ENCODE measurements around the gene TAF1B.

Gene TAF1B

DNA sequence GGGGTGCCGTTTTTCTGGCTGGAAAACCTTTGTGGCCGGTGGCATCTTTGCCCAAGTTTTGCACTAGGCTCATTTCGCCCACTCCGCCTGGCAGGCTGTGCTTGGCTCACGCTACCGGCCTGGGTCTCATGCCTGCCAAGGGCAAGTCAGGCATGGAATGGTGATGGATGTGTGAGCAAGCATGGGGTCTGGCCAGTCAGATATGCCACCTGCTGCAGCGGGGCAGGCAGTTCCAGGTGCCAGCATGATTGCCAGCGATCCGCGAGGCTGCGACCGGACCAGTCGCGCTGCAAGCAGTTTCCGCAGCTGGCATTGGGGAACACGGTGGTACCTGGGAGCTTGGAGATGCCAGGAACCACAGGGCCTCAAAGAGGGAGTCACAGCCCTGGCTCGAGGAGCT, 40.6 kb downstream of the TAF1B start:
- H3K4me1 ChIP-seq (ENCODE audit: control insufficient read depth, insufficient read depth, low read length), result peaks cover 11% of the 10 kb centered on the region
- H3K4me3 ChIP-seq (ENCODE audit: insufficient read depth, low read depth, low read length), result no peak overlapping the region
- H3K27ac ChIP-seq (ENCODE audit: insufficient read depth, low read depth, low read length, poor library complexity, severe bottlenecking), result no peak overlapping the region
- WGBS, 2 experiments, result 93 to 95% methylated on average over 17 of the region's 17 CpGs
- peaks cover 28% of the 10 kb centered on the region for H3K36me3 ChIP-seq (ENCODE audit: control insufficient read depth, insufficient read depth, low read length)
- no peaks in the 10 kb centered on the region for H3K27me3 ChIP-seq (ENCODE audit: control insufficient read depth, insufficient read depth, low read length, poor library complexity, severe bottlenecking)
- H3K9me3 ChIP-seq (ENCODE audit: control insufficient read depth, low read length), result no peaks in the 10 kb centered on the region

GRCh38 chr2:9884436-9884835, 41.2 kb downstream of the TAF1B start:
- Histone ChIP-seq H3K27ac (ENCODE audit: insufficient read depth, low read depth, low read length, poor library complexity, severe bottlenecking) (peak overlapping the region; percentile 16), H3K27me3 (ENCODE audit: control insufficient read depth, insufficient read depth, low read length, poor library complexity, severe bottlenecking) (no peaks in the 10 kb centered on the region), H3K36me3 (ENCODE audit: control insufficient read depth, insufficient read depth, low read length) (peaks cover 25% of the 10 kb centered on the region), H3K4me1 (ENCODE audit: control insufficient read depth, insufficient read depth, low read length) (peaks cover 11% of the 10 kb centered on the region), H3K4me3 (ENCODE audit: insufficient read depth, low read depth, low read length) (no peak overlapping the region), H3K9me3 (ENCODE audit: control insufficient read depth, low read length) (no peaks in the 10 kb centered on the region)
- WGBS, 2 experiments, result 58 to 67% methylated on average over 6 of the region's 6 CpGs

DNA sequence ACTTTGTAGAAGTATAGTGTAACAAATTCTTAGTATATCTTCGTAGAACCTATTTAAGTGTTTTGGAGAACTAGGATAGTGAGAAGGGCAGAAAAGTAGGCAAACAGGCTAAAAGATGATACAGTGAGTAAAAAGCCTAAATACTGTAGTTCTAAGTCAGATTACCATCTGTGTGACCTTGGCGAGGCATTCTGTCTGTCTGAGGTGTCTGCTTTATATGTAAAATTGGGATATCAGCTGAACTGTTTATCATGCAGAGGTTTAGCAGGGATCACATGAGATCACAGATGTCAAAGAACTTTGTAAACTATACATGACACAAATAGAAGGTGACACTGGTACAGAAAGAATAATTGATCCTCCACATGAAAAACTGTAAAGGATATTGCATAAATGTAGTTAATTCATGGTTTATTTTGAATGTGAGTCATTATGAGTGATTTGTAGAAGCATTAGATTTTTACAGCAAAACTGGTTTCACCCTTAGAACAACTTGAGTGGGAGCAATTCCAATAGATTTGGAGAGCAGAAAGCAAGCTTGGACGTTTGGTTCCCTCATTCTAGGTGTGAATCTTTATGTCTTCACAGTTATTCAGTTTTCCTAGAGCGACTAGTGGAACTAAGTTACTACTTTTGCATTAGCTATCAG, 41.9 kb downstream of the TAF1B start:
- H3K36me3 ChIP-seq (ENCODE audit: control insufficient read depth, insufficient read depth, low read length), result peaks cover 24% of the 10 kb centered on the region
- H3K4me1 ChIP-seq (ENCODE audit: control insufficient read depth, insufficient read depth, low read length), result peaks cover 14% of the 10 kb centered on the region
- H3K27ac ChIP-seq (ENCODE audit: insufficient read depth, low read depth, low read length, poor library complexity, severe bottlenecking), result no peak overlapping the region
- no peaks in the 10 kb centered on the region for H3K27me3 ChIP-seq (ENCODE audit: control insufficient read depth, insufficient read depth, low read length, poor library complexity, severe bottlenecking)
- 91 to 96% methylated on average over 4 of the region's 4 CpGs for WGBS, 2 experiments
- no peak overlapping the region for H3K4me3 ChIP-seq (ENCODE audit: insufficient read depth, low read depth, low read length)
- H3K9me3 ChIP-seq (ENCODE audit: control insufficient read depth, low read length), result no peaks in the 10 kb centered on the region

- WGBS, 2 experiments, result no CpG with 5 or more reads among the region's 1 CpG
- Histone ChIP-seq H3K9me3 (ENCODE audit: control insufficient read depth, low read length) (no peaks in the 10 kb centered on the region), H3K36me3 (ENCODE audit: control insufficient read depth, insufficient read depth, low read length) (peaks cover 28% of the 10 kb centered on the region), H3K27me3 (ENCODE audit: control insufficient read depth, insufficient read depth, low read length, poor library complexity, severe bottlenecking) (no peaks in the 10 kb centered on the region), H3K4me1 (ENCODE audit: control insufficient read depth, insufficient read depth, low read length) (peaks cover 14% of the 10 kb centered on the region), H3K27ac (ENCODE audit: insufficient read depth, low read depth, low read length, poor library complexity, severe bottlenecking) (no peak overlapping the region), H3K4me3 (ENCODE audit: insufficient read depth, low read depth, low read length) (no peak overlapping the region)
These were observed 44.2 kb downstream of the TAF1B start for GRCh38 chr2:9887513-9887912.

GRCh38 chr2:9889812-9890261, 46.6 kb downstream of the TAF1B start:
- WGBS, 2 experiments, result 59 to 63% methylated on average over 3 of the region's 3 CpGs
- H3K27me3 ChIP-seq (ENCODE audit: control insufficient read depth, insufficient read depth, low read length, poor library complexity, severe bottlenecking), result no peaks in the 10 kb centered on the region

GRCh38 chr2:9892236-9892635, 49.0 kb downstream of the TAF1B start:
- H3K27ac ChIP-seq (ENCODE audit: insufficient read depth, low read depth, low read length, poor library complexity, severe bottlenecking), result no peak overlapping the region
- H3K4me3 ChIP-seq (ENCODE audit: insufficient read depth, low read depth, low read length), result no peak overlapping the region
- H3K4me1 ChIP-seq (ENCODE audit: control insufficient read depth, insufficient read depth, low read length), result peaks cover 23% of the 10 kb centered on the region
- WGBS, 2 experiments, result 97% methylated on average over 4 of the region's 4 CpGs
- H3K36me3 ChIP-seq (ENCODE audit: control insufficient read depth, insufficient read depth, low read length), result peaks cover 6% of the 10 kb centered on the region
- H3K9me3 ChIP-seq (ENCODE audit: control insufficient read depth, low read length), result no peaks in the 10 kb centered on the region
- no peaks in the 10 kb centered on the region for H3K27me3 ChIP-seq (ENCODE audit: control insufficient read depth, insufficient read depth, low read length, poor library complexity, severe bottlenecking)

More at GRCh38 chr2:9889812-9890261, 46.6 kb downstream of the TAF1B start:
- H3K4me3 ChIP-seq (ENCODE audit: insufficient read depth, low read depth, low read length), result no peak overlapping the region
- H3K4me1 ChIP-seq (ENCODE audit: control insufficient read depth, insufficient read depth, low read length), result peaks cover 3% of the 10 kb centered on the region
- peak overlapping the region; percentile 11 for H3K27ac ChIP-seq (ENCODE audit: insufficient read depth, low read depth, low read length, poor library complexity, severe bottlenecking)
- peaks cover 21% of the 10 kb centered on the region for H3K36me3 ChIP-seq (ENCODE audit: control insufficient read depth, insufficient read depth, low read length)
- H3K9me3 ChIP-seq (ENCODE audit: control insufficient read depth, low read length), result no peaks in the 10 kb centered on the region

- Histone ChIP-seq H3K4me3 (ENCODE audit: insufficient read depth, low read depth, low read length) (no peak overlapping the region), H3K27ac (ENCODE audit: insufficient read depth, low read depth, low read length, poor library complexity, severe bottlenecking) (peak overlapping the region; percentile 84), H3K4me1 (ENCODE audit: control insufficient read depth, insufficient read depth, low read length) (peaks cover 28% of the 10 kb centered on the region), H3K36me3 (ENCODE audit: control insufficient read depth, insufficient read depth, low read length) (peaks cover 4% of the 10 kb centered on the region), H3K9me3 (ENCODE audit: control insufficient read depth, low read length) (no peaks in the 10 kb centered on the region), H3K27me3 (ENCODE audit: control insufficient read depth, insufficient read depth, low read length, poor library complexity, severe bottlenecking) (no peaks in the 10 kb centered on the region)
- WGBS, 2 experiments, result 56 to 67% methylated on average over 6 of the region's 7 CpGs
These were observed 52.7 kb downstream of the TAF1B start for GRCh38 chr2:9895669-9896590.

- Histone ChIP-seq H3K27ac (ENCODE audit: insufficient read depth, low read depth, low read length, poor library complexity, severe bottlenecking) (peak overlapping the region; percentile 39), H3K4me1 (ENCODE audit: control insufficient read depth, insufficient read depth, low read length) (peaks cover 28% of the 10 kb centered on the region), H3K4me3 (ENCODE audit: insufficient read depth, low read depth, low read length) (no peak overlapping the region), H3K36me3 (ENCODE audit: control insufficient read depth, insufficient read depth, low read length) (peaks cover under 1% of the 10 kb centered on the region), H3K27me3 (ENCODE audit: control insufficient read depth, insufficient read depth, low read length, poor library complexity, severe bottlenecking) (no peaks in the 10 kb centered on the region), H3K9me3 (ENCODE audit: control insufficient read depth, low read length) (no peaks in the 10 kb centered on the region)
- WGBS, 2 experiments, result 60 to 65% methylated on average over 3 of the region's 3 CpGs
These were observed 54.1 kb downstream of the TAF1B start for GRCh38 chr2:9897331-9897737.

DNA sequence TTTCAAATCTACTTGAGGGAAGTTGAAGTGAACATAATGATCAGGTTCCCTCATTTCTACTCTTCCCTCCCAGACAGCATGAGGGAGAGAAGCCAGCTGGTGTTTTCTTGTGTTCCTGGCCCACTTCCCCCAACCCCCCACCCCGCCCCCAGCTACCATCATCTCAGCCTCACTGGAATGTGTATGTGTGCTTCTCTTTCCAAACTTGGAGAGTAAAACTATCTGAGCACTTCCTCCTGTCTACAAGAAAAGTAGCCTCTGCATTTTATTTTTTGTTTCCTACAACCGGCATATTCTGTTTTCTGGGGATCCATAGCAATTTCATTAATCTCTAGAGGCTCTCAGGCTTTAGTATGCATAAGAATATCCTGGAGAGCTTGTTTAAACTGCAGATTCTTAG, 54.6 kb downstream of the TAF1B start:
- H3K36me3 ChIP-seq (ENCODE audit: control insufficient read depth, insufficient read depth, low read length), result no peaks in the 10 kb centered on the region
- WGBS, 2 experiments, result 40 to 50% methylated on average over 1 to 2 of the region's 2 CpGs
- H3K27ac ChIP-seq (ENCODE audit: insufficient read depth, low read depth, low read length, poor library complexity, severe bottlenecking), result peak overlapping the region; percentile 31
- no peak overlapping the region for H3K4me3 ChIP-seq (ENCODE audit: insufficient read depth, low read depth, low read length)
- H3K4me1 ChIP-seq (ENCODE audit: control insufficient read depth, insufficient read depth, low read length), result peaks cover 28% of the 10 kb centered on the region
- no peaks in the 10 kb centered on the region for H3K9me3 ChIP-seq (ENCODE audit: control insufficient read depth, low read length)
- H3K27me3 ChIP-seq (ENCODE audit: control insufficient read depth, insufficient read depth, low read length, poor library complexity, severe bottlenecking), result no peaks in the 10 kb centered on the region

DNA sequence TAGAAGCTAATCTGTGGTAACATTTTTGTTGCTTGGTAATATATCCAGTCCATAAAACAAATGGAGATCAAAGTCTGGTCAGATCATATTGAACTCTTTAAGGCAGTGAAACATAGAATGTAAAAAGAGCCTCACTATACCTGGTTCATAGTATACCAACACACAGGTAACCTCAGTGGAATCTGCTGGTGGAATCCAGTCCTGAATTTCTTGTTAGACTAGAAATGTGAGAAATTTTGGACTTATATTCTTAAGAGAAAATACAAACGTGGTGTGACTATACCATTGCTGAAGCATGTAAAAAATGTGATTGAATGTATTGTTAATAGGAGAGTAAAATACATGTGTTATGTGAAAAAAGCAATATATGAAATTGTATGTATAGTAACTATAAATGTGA, 62.1 kb downstream of the TAF1B start:
- H3K4me3 ChIP-seq (ENCODE audit: insufficient read depth, low read depth, low read length), result no peak overlapping the region
- H3K4me1 ChIP-seq (ENCODE audit: control insufficient read depth, insufficient read depth, low read length), result no peaks in the 10 kb centered on the region
- no peaks in the 10 kb centered on the region for H3K36me3 ChIP-seq (ENCODE audit: control insufficient read depth, insufficient read depth, low read length)
- no peak overlapping the region for H3K27ac ChIP-seq (ENCODE audit: insufficient read depth, low read depth, low read length, poor library complexity, severe bottlenecking)
- 93 to 97% methylated on average over 1 of the region's 1 CpG for WGBS, 2 experiments
- H3K27me3 ChIP-seq (ENCODE audit: control insufficient read depth, insufficient read depth, low read length, poor library complexity, severe bottlenecking), result no peaks in the 10 kb centered on the region
- H3K9me3 ChIP-seq (ENCODE audit: control insufficient read depth, low read length), result no peaks in the 10 kb centered on the region
